ENCODE measurements around the gene SPECC1L. TPM values are rescaled to one million over a fixed set of nuclear protein-coding genes. Genes with fewer than 3 reads are reported as not detected.

SPECC1L gene
- total RNA-seq, 1 donor from 2014 or later, result 65.7 TPM

Other genes with a start within 250 kb of the SPECC1L start
- 2.0 TPM for gene SUSD2, start 89.3 kb upstream of the SPECC1L start, total RNA-seq
- gene GGT5, start 25.7 kb upstream of the SPECC1L start, total RNA-seq, result 21.8 TPM
- 4.1 TPM for gene ADORA2A, start 156.8 kb downstream of the SPECC1L start, total RNA-seq
- gene UPB1, start 224.5 kb downstream of the SPECC1L start, total RNA-seq, result 0.83 TPM

Measured in mucosa of gallbladder (tissue), 1 donor.